K562 (cell line): ENCODE measurements around the gene HELZ. TPM values are rescaled to one million over a fixed set of nuclear protein-coding genes. Genes with fewer than 3 reads are reported as not detected.

Experiments used
- ATF1 ChIP-seq, 2 experiments: fragments of 450-650 bp in 1 of 2; IDR thresholded peaks; 2 replicates each; pipeline ENCODE4 v1.6.1; 2016; ENCODE audit warnings: missing compliant biosample characterization in 1 of 2, missing genetic modification characterization in 1 of 2
- DIDO1 ChIP-seq: fragments of 450-650 bp; IDR thresholded peaks from 2 replicates; pipeline ENCODE4 v1.6.1; 2016; ENCODE audit warnings: low read depth, missing biosample characterization, missing genetic modification characterization
- E2F6 ChIP-seq, 2 experiments: IDR thresholded peaks; 2 replicates each; pipeline ENCODE4 v1.6.1; 2011; ENCODE audit warnings: borderline replicate concordance in 1 of 2, control low read depth in 1 of 2, low read depth in 1 of 2, low read length in 1 of 2, mild to moderate bottlenecking in 1 of 2, mixed read lengths in 1 of 2, moderate library complexity in 1 of 2; ENCODE audit not compliant: insufficient read depth in 1 of 2, insufficient read length in 1 of 2, poor library complexity in 1 of 2, severe bottlenecking in 1 of 2; ENCODE audit errors: extremely low read depth in 1 of 2
- EGR1 ChIP-seq: fragments of 450-650 bp; conservative IDR thresholded peaks from 2 replicates; pipeline ENCODE4 v1.6.1; 2017; ENCODE audit warnings: mild to moderate bottlenecking
- FOXK2 ChIP-seq, 2 experiments: fragments of 450-650 bp; IDR thresholded peaks in 1 of 2; conservative IDR thresholded peaks in 1 of 2; 2 replicates each; pipeline ENCODE4 v1.6.1; 2016; ENCODE audit warnings: low read depth in 2 of 2, mild to moderate bottlenecking in 1 of 2
- GTF2E2 ChIP-seq: fragments of 200-800 bp; sonication (Bioruptor generic); IDR thresholded peaks from 2 replicates; pipeline ENCODE4 v1.6.1; 2016; ENCODE audit warnings: missing genetic modification characterization, missing compliant biosample characterization
- MEF2D ChIP-seq: conservative IDR thresholded peaks from 2 replicates; pipeline ENCODE4 v1.6.1; 2016; ENCODE audit warnings: low read depth, missing genetic modification characterization, missing compliant biosample characterization
- MITF ChIP-seq: IDR thresholded peaks from 2 replicates; pipeline ENCODE4 v1.6.1; 2014; ENCODE audit warnings: antibody characterized with exemption
- PRDM10 ChIP-seq: fragments of 450-650 bp; IDR thresholded peaks from 2 replicates; pipeline ENCODE4 v1.6.1; 2018; ENCODE audit not compliant: partially characterized antibody
- PTTG1 ChIP-seq: fragments of 450-650 bp; IDR thresholded peaks from 2 replicates; pipeline ENCODE4 v1.6.1; 2016; ENCODE audit warnings: low read depth, mild to moderate bottlenecking, missing genetic modification characterization, missing compliant biosample characterization
- RBM14 ChIP-seq: fragments of 200-400 bp; formaldehyde crosslinking; IDR thresholded peaks from 2 replicates; pipeline ENCODE4 v1.6.1; 2018; ENCODE audit warnings: low read depth, mild to moderate bottlenecking, low read length, moderate library complexity, borderline replicate concordance; ENCODE audit not compliant: insufficient read depth
- RBM34 ChIP-seq: fragments of 200-400 bp; formaldehyde crosslinking; IDR thresholded peaks from 2 replicates; pipeline ENCODE4 v1.6.1; 2018; ENCODE audit warnings: low read length, borderline replicate concordance; ENCODE audit not compliant: insufficient read depth
- SAP30 ChIP-seq: fragments of 200-600 bp; sonication (generic); IDR thresholded peaks from 2 replicates; pipeline ENCODE4 v1.6.1; 2012; ENCODE audit warnings: borderline replicate concordance, low read depth, mild to moderate bottlenecking, moderate library complexity, low read length, control low read depth, inconsistent platforms; ENCODE audit not compliant: insufficient read depth, poor library complexity, severe bottlenecking
- TEAD1 ChIP-seq, 2 experiments: fragments of 450-650 bp in 1 of 2; sonication (generic) in 1 of 2; formaldehyde crosslinking; IDR thresholded peaks; 2 replicates each; pipeline versions ENCODE4 v1.4.0 to v1.8.0; 2020 to 2022; ENCODE audit warnings: mild to moderate bottlenecking in 2 of 2, missing genetic modification reagents in 1 of 2
- ZBTB49 ChIP-seq: sonication (generic); formaldehyde crosslinking; IDR thresholded peaks from 2 replicates; pipeline ENCODE4 v1.8.0; 2022; ENCODE audit warnings: missing genetic modification reagents, mild to moderate bottlenecking, borderline replicate concordance
- ZNF140 ChIP-seq: fragments of 250-450 bp; sonication (Bioruptor Pico); IDR thresholded peaks from 2 replicates; pipeline ENCODE4 v1.8.0; 2021; ENCODE audit warnings: moderate library complexity, mild to moderate bottlenecking, inconsistent platforms
- ZNF717 ChIP-seq: fragments of 250-450 bp; sonication (Bioruptor Pico); IDR thresholded peaks from 2 replicates; pipeline ENCODE4 v1.5.0; 2021
- polyA plus RNA-seq, 8 experiments: library from polyadenylated mRNA; depleted of rRNA in 4 of 8; stranded (reverse) in 5 of 8; unstranded in 3 of 8; fragments of >200 nt; fragmentation: Nextera tagmentation in 2 of 8; fragmentation: Illumina TruSeq in 1 of 8; extraction: Ambion mirVana in 2 of 8; extraction: Trizol in 1 of 8; gene quantifications; 2 replicates each; pipeline versions ENCODE4 v1.2.1 to v1.2.3, GENCODE V29; 2011 to 2014; ENCODE audit warnings: inconsistent platforms in 1 of 8, missing spikeins in 1 of 8
- total RNA-seq, 7 experiments: library from RNA; depleted of rRNA in 6 of 7; stranded (reverse); fragments of >200 nt in 6 of 7; fragmentation: Illumina TruSeq in 2 of 7; extraction: Trizol in 2 of 7; gene quantifications; 2 replicates each; pipeline versions ENCODE4 v1.2.1 to v1.2.3, GENCODE V29; 2011 to 2021; ENCODE audit warnings: low replicate concordance in 1 of 7

HELZ gene
- total and polyA plus RNA-seq, 9 of the 15 experiments (the other 6 are each of a cell fraction or from before 2014, with no cell fraction given): 5.2 to 39.8 (median 17.3) TPM

- TF ChIP-seq E2F6 (IDR thresholded peaks at IDR 0.05; ENCODE audit: borderline replicate concordance in 1 of 2, extremely low read depth in 1 of 2, insufficient read depth in 1 of 2, insufficient read length in 1 of 2, low read depth in 1 of 2, low read length in 1 of 2, poor library complexity in 1 of 2, severe bottlenecking in 1 of 2) (no peak), MEF2D (tag) (0 out of 2 replicates have a peak, but pooled peaks have one; percentile 43), ZNF717 (CRISPR knock-in tag) (no peak), ZNF140 (CRISPR knock-in tag) (no peak), RBM14 (no peak), FOXK2 (conservative IDR thresholded peaks at IDR 0.05 in 1 of 2, IDR thresholded peaks at IDR 0.05 in 1 of 2; ENCODE audit: low read depth in 2 of 2) (no peak), RBM34 (no peak), DIDO1 (tag) (no peak), ZBTB49 (no peak), TEAD1 (CRISPR knock-in tag; IDR thresholded peaks at IDR 0.05) (no peak), PRDM10 (no peak), MITF (no peak), PTTG1 (peak; percentile 75), EGR1 (peak; percentile 51; the same call in 1 of the 2 replicates), SAP30 (no peak), GTF2E2 (no peak), ATF1 (CRISPR knock-in tag; IDR thresholded peaks at IDR 0.05) (no peak), ATF1 (tag; IDR thresholded peaks at IDR 0.05) (no peak)
Observed at GRCh38 chr17:67283731-67284516, 38.9 kb upstream of the HELZ start (continued).
